Fibroblast of skin of right biceps (primary cell): Measurements from ENCODE around the gene VEZT.
A peak's percentile ranks its signal among the peaks of the same experiment; 100 is the strongest.

Experiments used
- DNase-seq: peaks from one replicate; pipeline ENCODE4 v3.0.0-alpha.2; 2013

Gene VEZT

GRCh38 chr12:95201056-95201670, 16.4 kb upstream of the VEZT start:
- DNase-seq = peak; percentile 79

- peak; percentile 61 for DNase-seq
Observed at GRCh38 chr12:95202691-95203486, 14.7 kb upstream of the VEZT start.

- no peak for DNase-seq
Observed at GRCh38 chr12:95203487-95204030, 14.0 kb upstream of the VEZT start.

- peak; percentile 96 for DNase-seq
Observed at GRCh38 chr12:95204141-95204866, 13.3 kb upstream of the VEZT start.

GRCh38 chr12:95205016-95205624, 12.5 kb upstream of the VEZT start:
- no peak for DNase-seq

- peak; percentile 80 for DNase-seq
Observed at GRCh38 chr12:95205685-95206084, 11.9 kb upstream of the VEZT start.

GRCh38 chr12:95206916-95207315, 10.7 kb upstream of the VEZT start:
- DNase-seq = no peak

- DNase-seq = no peak
Observed at GRCh38 chr12:95207407-95207806, 10.2 kb upstream of the VEZT start.

GRCh38 chr12:95208678-95209077, 8.9 kb upstream of the VEZT start:
- DNase-seq = no peak

- DNase-seq = no peak
Observed at GRCh38 chr12:95212586-95212985, 5.0 kb upstream of the VEZT start.

- no peak for DNase-seq
Observed at GRCh38 chr12:95213119-95213518, 4.5 kb upstream of the VEZT start.

- DNase-seq = no peak
Observed at GRCh38 chr12:95213928-95214327, 3.7 kb upstream of the VEZT start.

GRCh38 chr12:95214466-95214865, 3.1 kb upstream of the VEZT start:
- no peak for DNase-seq

GRCh38 chr12:95215949-95216348, 1.7 kb upstream of the VEZT start:
- peak; percentile 67 for DNase-seq

GRCh38 chr12:95216711-95217376, 763 bp upstream of the VEZT start:
- DNase-seq = no peak

GRCh38 chr12:95218150-95219133, 835 bp downstream of the VEZT start:
- DNase-seq = peak; percentile 69

GRCh38 chr12:95220190-95220589, 2.6 kb downstream of the VEZT start:
- DNase-seq = no peak

- no peak for DNase-seq
Observed at GRCh38 chr12:95220726-95221125, 3.1 kb downstream of the VEZT start.

GRCh38 chr12:95224202-95225170, 6.9 kb downstream of the VEZT start:
- peak; percentile 87 for DNase-seq

GRCh38 chr12:95225645-95226212, 8.1 kb downstream of the VEZT start:
- no peak for DNase-seq
